Adipocyte (in vitro differentiated cells): ENCODE measurements around the gene ZNF195.
A peak's percentile ranks its signal among the peaks of the same experiment; 100 is the strongest.
"Not testable (repeated sequence)": the region's sequence is repeated elsewhere in the genome, so short reads cannot be mapped to it uniquely, and the experiment has no call there.

Experiments used
- DNase-seq: peaks from one replicate; pipeline ENCODE4 v3.0.0-alpha.2; 2015; ENCODE audit warnings: low read depth
- H3K27me3 ChIP-seq: replicated peaks from 2 replicates; pipeline ENCODE4 v1.7.0; 2013; ENCODE audit warnings: mild to moderate bottlenecking, low read length, moderate library complexity; ENCODE audit not compliant: control insufficient read depth, insufficient read depth
- H3K36me3 ChIP-seq: 2 replicates; pipeline ENCODE4 v1.7.0; 2013; ENCODE audit warnings: low read length, mild to moderate bottlenecking, moderate library complexity; ENCODE audit not compliant: control insufficient read depth, insufficient read depth, severe bottlenecking
- H3K4me1 ChIP-seq: 2 replicates; pipeline ENCODE4 v1.7.0; 2013; ENCODE audit warnings: mild to moderate bottlenecking, low read length, moderate library complexity; ENCODE audit not compliant: control insufficient read depth, insufficient read depth
- H3K4me3 ChIP-seq: 2 replicates; pipeline ENCODE4 v1.7.0; 2013; ENCODE audit warnings: mild to moderate bottlenecking, low read length, moderate library complexity
- H3K9ac ChIP-seq: 2 replicates; pipeline ENCODE4 v1.7.0; 2013; ENCODE audit warnings: mild to moderate bottlenecking, low read length, moderate library complexity
- H3K9me3 ChIP-seq: 2 replicates; pipeline ENCODE4 v1.7.0; 2013; ENCODE audit warnings: mild to moderate bottlenecking, low read length, moderate library complexity; ENCODE audit not compliant: control insufficient read depth

The ZNF195 gene

DNA sequence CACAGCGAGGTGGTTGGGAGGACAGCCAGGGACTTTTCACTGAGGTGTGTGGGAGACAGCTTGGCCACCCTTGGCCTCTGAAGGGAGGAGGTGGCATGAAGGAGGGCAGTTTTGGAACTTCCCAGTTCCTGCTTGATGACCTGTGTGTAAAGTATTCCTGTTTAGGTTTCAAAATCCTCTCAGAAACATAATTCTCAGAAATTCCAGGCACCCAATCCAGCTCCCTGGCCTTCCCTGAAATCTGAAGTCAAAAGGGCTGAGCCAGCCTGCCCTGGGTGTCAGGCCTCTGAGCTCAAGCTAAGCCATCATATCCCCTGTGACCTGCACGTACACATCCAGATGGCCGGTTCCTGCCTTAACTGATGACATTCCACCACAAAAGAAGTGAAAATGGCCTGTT lies 19.6 kb upstream of the ZNF195 start:
- H3K4me1 ChIP-seq, H3K9ac ChIP-seq, H3K9me3 ChIP-seq, H3K4me3 ChIP-seq, DNase-seq, H3K36me3 ChIP-seq, H3K27me3 ChIP-seq: not testable (repeated sequence)

DNA sequence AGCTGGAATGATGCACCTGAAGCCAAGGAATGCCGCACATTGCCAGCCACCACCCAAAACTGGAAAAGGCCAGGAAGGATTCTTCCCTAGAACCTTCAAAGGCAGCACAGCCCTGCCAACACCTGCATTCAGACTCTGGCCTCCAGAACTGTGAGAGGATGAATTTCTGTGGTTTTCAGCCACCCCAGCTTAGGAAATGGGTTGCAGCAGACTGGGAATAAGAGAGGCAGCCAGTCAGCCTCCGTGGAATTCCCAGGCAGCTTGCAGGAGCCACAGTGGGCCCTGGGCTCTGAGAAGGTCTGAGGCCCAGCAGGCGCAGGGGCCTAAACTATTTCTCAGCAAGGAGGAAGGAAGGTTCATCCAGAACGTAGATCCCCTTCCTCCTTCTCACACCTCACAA lies 19.2 kb upstream of the ZNF195 start:
- H3K36me3 ChIP-seq, H3K4me3 ChIP-seq, H3K9me3 ChIP-seq, H3K27me3 ChIP-seq, H3K9ac ChIP-seq, H3K4me1 ChIP-seq, DNase-seq: not testable (repeated sequence)

GRCh38 chr11:3397210-3397609 lies 18.3 kb upstream of the ZNF195 start:
- H3K36me3 ChIP-seq, H3K27me3 ChIP-seq, H3K4me3 ChIP-seq, DNase-seq, H3K9me3 ChIP-seq, H3K4me1 ChIP-seq, H3K9ac ChIP-seq: not testable (repeated sequence)

DNA sequence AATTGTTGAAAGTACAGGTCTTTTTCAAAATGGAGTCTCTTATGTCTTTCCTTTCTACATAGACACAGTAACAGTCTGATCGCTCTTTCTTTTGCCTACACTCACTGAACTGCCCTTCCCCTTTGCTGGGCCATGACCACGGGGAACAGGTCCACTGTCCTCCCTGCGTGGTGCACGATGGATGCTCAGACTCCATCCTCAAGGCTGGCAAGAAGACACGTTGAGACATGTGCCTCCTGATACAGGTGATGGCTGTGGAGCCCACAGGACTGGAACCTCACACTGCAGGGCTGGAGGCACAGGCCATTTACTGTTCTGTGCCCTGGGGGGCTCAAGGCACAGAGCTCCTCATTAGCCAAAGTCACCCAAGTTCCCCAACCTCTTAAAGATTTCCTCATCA lies 16.5 kb upstream of the ZNF195 start:
- H3K4me1 ChIP-seq, H3K4me3 ChIP-seq, H3K36me3 ChIP-seq, DNase-seq, H3K9ac ChIP-seq, H3K27me3 ChIP-seq, H3K9me3 ChIP-seq: not testable (repeated sequence)

- not testable (repeated sequence) for H3K36me3 ChIP-seq, H3K4me1 ChIP-seq, H3K9ac ChIP-seq, DNase-seq, H3K4me3 ChIP-seq, H3K27me3 ChIP-seq, H3K9me3 ChIP-seq
Measured at GRCh38 chr11:3394956-3395355, 16.0 kb upstream of the ZNF195 start.

GRCh38 chr11:3393450-3393849 lies 14.5 kb upstream of the ZNF195 start:
- not testable (repeated sequence) for DNase-seq, H3K9me3 ChIP-seq, H3K27me3 ChIP-seq, H3K9ac ChIP-seq, H3K4me3 ChIP-seq, H3K4me1 ChIP-seq, H3K36me3 ChIP-seq

GRCh38 chr11:3382613-3383285 lies 3.8 kb upstream of the ZNF195 start:
- peak overlapping the region; percentile 40 for H3K4me3 ChIP-seq
- H3K9ac ChIP-seq: no peak overlapping the region
- peaks cover 26% of the 10 kb centered on the region for H3K36me3 ChIP-seq
- no peaks in the 10 kb centered on the region for H3K27me3 ChIP-seq
- no peak for DNase-seq
- peaks cover 31% of the 10 kb centered on the region for H3K4me1 ChIP-seq
- no peaks in the 10 kb centered on the region for H3K9me3 ChIP-seq

DNA sequence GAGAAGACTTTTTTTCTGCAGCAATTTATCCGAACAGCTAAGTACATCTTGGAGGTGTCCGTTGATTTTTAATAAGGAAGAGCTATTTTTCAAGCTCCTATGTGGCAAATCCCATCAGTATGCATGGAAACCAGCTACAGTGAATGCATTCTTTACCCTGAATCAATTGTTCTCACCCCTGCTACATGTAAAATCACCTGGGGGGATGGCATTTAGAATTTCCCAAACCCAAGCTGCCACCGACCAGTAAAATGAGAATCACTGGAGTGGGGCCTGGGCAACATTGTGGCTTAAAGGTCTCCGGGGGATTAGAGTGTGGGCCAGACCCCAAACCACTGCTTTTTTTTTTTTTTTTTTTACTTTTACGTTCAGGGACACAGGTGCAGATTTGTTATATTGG lies 2.8 kb upstream of the ZNF195 start:
- H3K9ac ChIP-seq: peak overlapping the region; percentile 73
- peaks cover 40% of the 10 kb centered on the region for H3K4me1 ChIP-seq
- H3K9me3 ChIP-seq: no peaks in the 10 kb centered on the region
- peaks cover 26% of the 10 kb centered on the region for H3K36me3 ChIP-seq
- H3K27me3 ChIP-seq: no peaks in the 10 kb centered on the region
- no peak for DNase-seq
- peak overlapping the region; percentile 80 for H3K4me3 ChIP-seq

DNA sequence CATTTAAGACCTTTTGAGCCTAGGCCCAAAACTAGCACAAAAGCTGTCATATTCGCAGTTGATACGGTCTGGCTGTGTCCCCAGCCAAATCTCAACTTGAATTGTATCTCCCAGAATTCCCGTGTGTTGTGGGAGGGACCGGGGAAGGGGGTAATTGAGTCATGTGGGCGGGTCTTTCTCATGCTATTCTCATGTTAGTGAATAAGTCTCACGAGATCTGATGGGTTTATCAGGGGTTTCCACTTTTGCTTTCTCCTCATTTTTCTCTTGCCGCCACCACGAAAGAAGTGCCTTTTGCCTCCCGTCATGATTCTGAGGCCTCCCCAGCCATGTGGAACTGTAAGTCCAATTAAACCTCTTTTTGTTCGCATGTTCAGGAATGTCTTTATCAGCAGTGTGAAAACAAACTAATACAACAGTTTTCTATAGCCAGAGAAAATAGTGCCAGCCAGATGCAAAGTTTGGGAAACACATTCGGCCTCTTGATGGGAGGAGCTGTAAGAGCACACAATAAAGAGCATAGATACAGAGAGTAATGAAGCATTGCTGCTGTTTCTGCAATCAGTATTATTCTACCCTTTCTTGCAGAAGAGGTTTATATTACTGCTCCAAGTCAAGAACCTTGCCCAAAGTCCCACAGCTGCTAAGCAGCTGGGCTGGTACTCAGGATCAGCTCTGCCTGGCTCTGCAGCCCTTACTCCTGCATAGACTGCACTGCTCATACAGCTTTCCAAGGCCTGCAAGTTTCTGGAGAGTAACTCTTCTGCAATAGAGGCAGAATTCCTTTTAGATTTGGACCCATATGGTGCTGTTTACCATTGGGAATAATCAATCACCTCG lies 2.0 kb upstream of the ZNF195 start:
- Histone ChIP-seq H3K36me3 (peaks cover 22% of the 10 kb centered on the region), H3K9ac (peak overlapping the region; percentile 73), H3K27me3 (no peaks in the 10 kb centered on the region), H3K4me3 (peak overlapping the region; percentile 80), H3K9me3 (no peaks in the 10 kb centered on the region), H3K4me1 (peaks cover 49% of the 10 kb centered on the region)
- no peak for DNase-seq

DNA sequence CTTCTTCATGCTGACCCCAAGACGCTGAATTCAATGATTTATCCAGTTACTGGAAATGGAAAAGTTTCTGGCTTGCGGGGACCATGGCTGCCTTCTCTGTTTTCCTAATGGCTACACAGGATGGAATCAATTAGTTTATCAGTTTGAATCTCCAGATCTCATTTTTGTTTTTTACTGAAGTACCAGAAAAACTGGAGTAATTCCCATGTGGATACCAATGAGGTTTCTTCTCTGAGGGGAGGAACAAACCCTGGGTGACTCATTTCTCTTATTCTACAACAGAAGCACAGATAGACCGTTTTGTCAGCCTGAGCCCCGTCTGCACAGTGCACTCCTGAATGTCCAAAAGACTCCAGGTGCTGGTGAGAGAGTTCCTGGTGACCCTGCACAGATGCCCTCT lies 3.4 kb downstream of the ZNF195 start:
- peak overlapping the region; percentile 21 for H3K4me3 ChIP-seq
- peaks cover 37% of the 10 kb centered on the region for H3K4me1 ChIP-seq
- H3K27me3 ChIP-seq: no peaks in the 10 kb centered on the region
- DNase-seq: peak; percentile 32
- H3K36me3 ChIP-seq: peaks cover 44% of the 10 kb centered on the region
- peaks cover 14% of the 10 kb centered on the region for H3K9me3 ChIP-seq
- no peak overlapping the region for H3K9ac ChIP-seq

DNA sequence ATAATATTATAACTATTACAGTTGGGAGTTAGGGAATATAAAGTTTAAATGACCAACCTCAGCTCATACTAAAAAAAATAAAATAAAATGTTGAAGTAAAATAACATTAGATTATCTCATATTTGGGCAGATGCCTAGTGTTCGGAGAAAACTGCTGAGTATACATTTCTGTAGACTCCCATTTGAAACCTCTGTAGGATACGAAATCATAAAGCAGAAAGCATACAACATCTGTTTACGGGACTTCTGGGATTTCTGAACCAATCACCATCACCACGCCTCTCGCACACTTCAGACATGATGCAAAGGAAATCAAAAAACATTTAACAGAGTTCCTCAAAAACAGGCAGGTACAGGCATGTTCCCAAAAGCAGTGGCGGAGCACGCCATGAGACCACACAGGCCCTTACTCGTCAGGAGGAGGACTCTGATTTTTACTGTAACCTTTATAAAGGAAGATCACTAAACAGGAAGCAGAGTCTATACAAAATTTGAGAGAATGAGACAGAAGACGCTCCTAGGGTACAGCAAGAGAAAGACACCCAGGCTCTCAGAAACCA lies 8.6 kb downstream of the ZNF195 start:
- H3K9me3 ChIP-seq: peaks cover 59% of the 10 kb centered on the region
- H3K27me3 ChIP-seq: no peaks in the 10 kb centered on the region
- H3K4me3 ChIP-seq: no peak overlapping the region
- no peak overlapping the region for H3K9ac ChIP-seq
- peaks cover 4% of the 10 kb centered on the region for H3K4me1 ChIP-seq
- no peak for DNase-seq
- H3K36me3 ChIP-seq: peaks cover 94% of the 10 kb centered on the region
